ENCODE measurements around the gene COP1.

COP1 gene

GRCh38 chr1:175963740-175964139 is 243.3 kb downstream of the COP1 start:
- DNase-seq (ENCODE audit: low spot score) = no peak

DNA sequence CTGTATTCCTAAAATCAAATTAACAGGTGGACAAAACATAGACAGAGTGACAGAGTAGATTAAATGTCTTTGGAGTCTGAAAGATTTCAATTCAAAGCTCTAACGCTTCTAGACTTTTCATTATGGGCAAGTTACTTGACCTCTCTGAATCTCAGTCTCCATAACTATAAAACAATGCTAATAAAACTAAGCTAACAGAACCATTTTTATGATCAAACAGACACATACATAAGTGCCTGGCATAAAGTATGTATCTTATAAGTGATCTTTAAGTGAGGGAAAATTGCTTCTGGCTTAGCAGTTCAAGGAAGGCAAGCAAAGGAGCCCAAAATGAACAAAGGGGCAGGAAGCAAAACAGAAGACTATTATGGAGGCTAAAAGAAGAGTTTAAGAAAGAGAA is 246.9 kb downstream of the COP1 start:
- no peak for DNase-seq (ENCODE audit: low spot score)

DNA sequence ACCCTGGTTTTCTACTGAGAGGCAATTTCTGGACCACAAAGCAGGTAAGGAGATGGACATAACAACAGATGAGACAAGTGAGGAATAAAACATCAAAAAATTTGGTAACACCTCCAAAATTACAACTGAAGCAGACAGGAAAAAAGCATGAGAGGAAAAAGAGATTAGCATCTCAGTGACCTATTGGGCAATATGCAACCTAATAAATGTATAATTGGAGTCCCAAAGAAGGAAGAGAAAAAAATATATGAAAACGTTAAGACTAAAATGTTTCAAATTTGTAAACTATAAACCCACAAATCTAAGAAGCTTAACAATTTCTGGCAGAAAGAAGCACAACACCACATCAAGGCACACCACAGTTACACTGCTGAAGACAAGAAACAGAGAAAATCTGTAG is 255.5 kb downstream of the COP1 start:
- no peak for DNase-seq (ENCODE audit: low spot score)

DNA sequence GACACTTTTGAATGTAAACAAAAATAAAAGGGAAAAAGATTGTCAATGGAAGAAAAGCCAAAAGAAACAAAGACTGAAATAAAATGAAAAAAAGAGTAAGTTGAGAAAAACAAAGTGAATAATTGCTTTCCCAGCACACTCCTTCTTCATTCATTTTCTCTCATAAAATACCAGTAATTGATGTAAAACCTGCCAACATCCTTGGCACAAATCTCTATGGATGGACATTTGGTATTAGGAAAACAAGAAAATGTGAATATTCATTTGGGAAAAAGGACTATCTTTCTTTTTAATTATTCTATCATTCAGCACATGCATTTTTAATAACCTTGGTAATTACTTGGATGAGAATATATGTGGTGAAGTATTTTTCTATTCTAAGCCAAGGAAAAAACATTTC is 259.3 kb downstream of the COP1 start:
- DNase-seq (ENCODE audit: low spot score) = no peak

GRCh38 chr1:175944591-175944990 is 262.5 kb downstream of the COP1 start:
- no peak for DNase-seq (ENCODE audit: low spot score)

- no peak for DNase-seq (ENCODE audit: low spot score)
Measured at GRCh38 chr1:175941164-175941563, 265.9 kb downstream of the COP1 start.

- DNase-seq (ENCODE audit: low spot score) = no peak
Measured at GRCh38 chr1:175936736-175937135, 270.4 kb downstream of the COP1 start.

GRCh38 chr1:175935566-175936115 is 271.4 kb downstream of the COP1 start:
- DNase-seq (ENCODE audit: low spot score) = no peak

GRCh38 chr1:175935166-175935565 is 271.9 kb downstream of the COP1 start:
- no peak for DNase-seq (ENCODE audit: low spot score)

DNA sequence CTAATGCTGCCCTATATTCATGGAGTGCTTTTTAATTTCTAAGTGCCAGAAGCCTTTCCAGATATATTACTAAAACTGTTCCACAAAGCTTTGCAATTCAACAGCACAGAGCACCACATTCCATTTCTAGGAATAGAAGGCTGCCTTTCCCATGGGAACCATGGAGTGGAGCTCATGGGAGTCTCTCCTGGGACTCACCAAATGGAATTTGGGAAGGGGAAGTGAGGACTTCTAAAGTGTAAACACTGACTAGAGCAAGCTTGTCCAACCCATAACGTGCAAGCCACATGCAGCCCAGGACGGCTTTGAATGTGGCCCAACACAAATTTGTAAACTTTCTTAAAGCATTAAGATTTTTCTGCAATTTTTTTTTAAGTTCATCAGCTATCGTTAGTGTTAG is 273.3 kb downstream of the COP1 start:
- no peak for DNase-seq (ENCODE audit: low spot score)

- no peak for DNase-seq (ENCODE audit: low spot score)
Measured at GRCh38 chr1:175927944-175928343, 279.1 kb downstream of the COP1 start.

DNA sequence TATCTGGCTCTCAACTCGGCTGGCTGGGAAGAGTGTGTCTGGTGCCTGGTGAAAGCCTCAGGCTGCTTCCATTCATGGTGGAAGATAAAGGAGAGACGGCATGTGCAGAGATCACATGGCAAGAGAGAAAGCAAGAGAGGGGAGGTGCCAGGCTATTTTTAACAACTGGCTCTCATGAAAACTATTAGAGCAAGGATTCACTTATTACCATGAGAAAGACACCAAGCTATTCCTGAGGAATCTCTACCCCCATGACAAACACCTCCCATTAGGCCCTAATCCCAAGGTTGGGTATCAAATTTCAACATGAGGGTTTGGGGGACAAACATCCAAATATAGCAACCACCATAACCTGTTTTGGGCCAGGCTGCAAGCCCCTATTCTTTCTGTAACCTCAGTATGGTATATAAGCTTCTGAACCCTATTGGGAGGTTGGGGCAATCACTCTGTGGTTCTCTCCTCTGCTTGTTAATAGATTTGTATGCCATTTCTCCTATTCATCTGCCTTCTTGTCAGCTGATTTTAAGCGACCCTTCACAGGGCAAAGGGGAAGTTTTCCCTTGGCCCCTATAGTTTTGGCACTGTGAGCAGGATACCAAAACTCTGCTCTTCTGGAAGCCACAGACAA is 284.7 kb downstream of the COP1 start:
- DNase-seq (ENCODE audit: low spot score) = no peak

DNA sequence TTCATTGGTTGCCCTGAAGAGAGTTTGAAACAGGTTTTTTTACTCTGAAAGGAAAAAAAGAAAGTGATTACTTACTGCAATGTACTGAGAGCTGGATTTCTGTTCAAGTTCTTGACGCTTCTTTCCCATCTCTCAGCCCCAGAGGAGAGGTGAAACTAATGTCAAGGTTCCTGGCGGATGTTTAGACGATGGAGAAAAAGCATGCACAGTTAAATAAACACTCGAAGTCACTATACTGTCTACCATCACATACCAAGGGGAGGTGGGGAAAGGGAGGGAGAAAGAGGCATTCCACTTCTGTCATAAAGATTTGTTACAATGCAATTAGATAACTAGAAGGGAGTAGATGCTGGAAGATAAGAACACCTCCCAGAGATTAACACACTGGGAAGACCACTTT is 286.7 kb downstream of the COP1 start:
- DNase-seq (ENCODE audit: low spot score) = no peak

- DNase-seq (ENCODE audit: low spot score) = no peak
Measured at GRCh38 chr1:175919001-175919400, 288.1 kb downstream of the COP1 start.

- DNase-seq (ENCODE audit: low spot score) = no peak
Measured at GRCh38 chr1:175918364-175918801, 288.7 kb downstream of the COP1 start.

GRCh38 chr1:175914115-175914514 is 293.0 kb downstream of the COP1 start:
- no peak for DNase-seq (ENCODE audit: low spot score)

DNA sequence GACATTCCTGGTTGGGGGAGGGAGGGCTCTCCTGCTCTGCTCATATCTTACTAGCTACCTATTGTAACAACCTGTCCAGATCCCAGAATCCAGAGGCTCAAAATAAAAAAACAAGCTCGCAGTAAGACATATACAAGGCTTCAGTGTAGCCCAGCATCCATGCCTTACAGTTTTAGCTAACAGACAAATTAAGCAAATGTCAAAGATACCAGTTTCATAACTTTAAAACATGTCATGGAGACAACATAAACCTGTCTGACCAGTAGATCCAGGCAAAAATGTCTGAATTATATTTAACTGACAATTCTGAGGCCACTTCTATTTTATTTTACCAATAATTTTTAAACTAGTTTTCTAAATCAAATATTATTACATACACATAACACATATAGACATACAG is 295.9 kb downstream of the COP1 start:
- no peak for DNase-seq (ENCODE audit: low spot score)

GRCh38 chr1:175906370-175906769 is 300.7 kb downstream of the COP1 start:
- no peak for DNase-seq (ENCODE audit: low spot score)

DNA sequence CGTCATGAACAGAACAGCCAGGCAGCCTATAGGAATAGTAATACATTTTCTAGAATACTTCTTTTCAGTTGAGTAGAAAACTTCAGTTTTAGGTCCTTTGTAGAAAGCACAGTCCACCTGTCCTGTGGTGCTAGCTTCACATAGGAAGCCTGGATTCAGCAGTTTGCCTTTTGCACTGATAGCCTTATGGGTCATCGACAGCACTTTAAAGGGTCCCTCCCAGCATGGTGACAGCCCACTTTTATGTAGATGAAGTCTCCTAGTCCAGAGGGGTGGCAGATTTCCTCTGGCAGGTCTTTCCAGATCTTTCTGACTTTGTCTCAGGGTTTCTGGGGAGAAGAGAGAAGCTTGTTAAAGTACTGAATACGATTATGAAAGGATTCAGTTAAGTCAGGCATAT is 302.3 kb downstream of the COP1 start:
- DNase-seq (ENCODE audit: low spot score) = no peak

GRCh38 chr1:175902281-175902680 is 304.8 kb downstream of the COP1 start:
- no peak for DNase-seq (ENCODE audit: low spot score)

DNA sequence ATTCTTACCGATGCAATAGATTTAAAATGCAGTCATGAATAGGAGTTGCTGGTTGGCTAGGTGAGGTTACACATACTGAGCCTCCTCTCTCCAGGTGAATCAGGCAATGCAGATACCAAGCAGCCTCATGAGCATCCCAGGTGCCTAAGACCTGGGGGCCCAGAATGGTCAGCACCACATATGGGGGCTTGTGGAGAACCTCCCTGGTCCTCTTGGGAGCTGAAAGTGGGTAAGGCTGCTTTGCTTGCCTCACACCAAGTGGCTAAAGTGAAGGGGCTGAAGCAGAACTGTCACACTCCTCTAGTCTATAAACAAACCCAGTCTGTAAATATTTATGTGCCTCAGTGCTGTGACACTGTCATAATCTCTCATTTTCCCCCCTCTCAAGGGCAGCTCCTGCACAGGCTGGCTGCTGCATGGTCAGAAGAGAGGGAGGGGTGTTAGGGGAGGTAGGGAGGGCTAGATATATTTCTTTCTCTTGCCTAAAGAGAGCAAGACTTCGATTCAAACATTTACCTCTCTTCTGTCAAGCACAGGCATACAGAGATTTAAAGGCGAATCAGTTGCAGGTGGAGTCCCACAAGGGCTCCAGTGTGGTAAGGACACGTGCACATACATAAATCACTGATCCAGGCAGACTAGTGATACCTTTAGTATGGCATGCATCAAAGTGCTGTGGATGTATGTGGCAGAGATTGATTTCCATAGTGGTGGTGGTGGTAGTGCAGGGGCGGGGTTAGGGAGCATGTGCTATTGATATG is 305.8 kb downstream of the COP1 start:
- no peak for DNase-seq (ENCODE audit: low spot score)

- no peak for DNase-seq (ENCODE audit: low spot score)
Measured at GRCh38 chr1:175900171-175900570, 306.9 kb downstream of the COP1 start.

DNA sequence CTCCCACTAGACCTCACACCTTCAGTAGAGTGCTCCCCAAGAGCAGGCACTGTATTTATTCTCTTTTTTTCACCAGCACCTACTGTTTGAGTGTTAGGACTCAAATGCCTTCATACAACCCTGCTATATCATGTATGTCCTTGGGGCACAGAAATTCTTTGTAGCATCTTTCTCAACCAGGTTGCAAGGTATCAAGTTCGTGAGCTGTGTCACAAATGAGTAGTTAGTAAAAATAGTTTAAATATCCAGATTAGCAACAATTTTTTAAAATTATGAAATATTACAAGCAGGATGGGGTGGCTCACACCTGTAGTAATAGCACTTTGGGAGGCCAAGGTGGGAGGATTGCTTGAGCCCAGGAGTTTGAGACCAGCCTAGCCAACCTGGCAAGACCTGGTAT is 311.1 kb downstream of the COP1 start:
- no peak for DNase-seq (ENCODE audit: low spot score)

Measured in LoVo (cell line).